Measurements from ENCODE around the gene DDX21. TPM values are rescaled to one million over a fixed set of nuclear protein-coding genes. Genes with fewer than 3 reads are reported as not detected.

DDX21 gene
- total and polyA plus RNA-seq, 2 experiments from 2014 or later: 8.3 to 31.3 TPM

DNA sequence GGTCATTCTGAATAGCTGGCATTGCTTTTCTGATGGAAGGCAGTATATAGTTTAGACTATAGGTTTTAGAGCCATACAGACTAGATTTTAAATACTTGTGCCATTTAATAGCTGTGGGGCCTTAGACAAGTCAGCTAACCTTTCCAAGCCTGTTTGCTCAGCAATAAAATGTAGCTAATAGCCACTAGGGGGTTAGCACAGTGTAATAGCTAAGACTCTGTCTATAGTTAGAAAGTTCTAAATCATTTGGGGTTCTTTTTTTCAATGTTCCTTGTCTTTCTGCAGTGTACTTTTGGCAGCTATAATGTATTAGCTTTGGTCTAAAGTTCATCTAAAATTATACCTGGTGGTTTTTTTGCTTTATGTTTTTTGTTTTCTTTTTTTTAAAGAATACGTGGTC lies 25.1 kb downstream of the DDX21 start:
- H3K36me3 ChIP-seq: peaks cover 44% of the 10 kb centered on the region
- TF ChIP-seq, protein P1, sequence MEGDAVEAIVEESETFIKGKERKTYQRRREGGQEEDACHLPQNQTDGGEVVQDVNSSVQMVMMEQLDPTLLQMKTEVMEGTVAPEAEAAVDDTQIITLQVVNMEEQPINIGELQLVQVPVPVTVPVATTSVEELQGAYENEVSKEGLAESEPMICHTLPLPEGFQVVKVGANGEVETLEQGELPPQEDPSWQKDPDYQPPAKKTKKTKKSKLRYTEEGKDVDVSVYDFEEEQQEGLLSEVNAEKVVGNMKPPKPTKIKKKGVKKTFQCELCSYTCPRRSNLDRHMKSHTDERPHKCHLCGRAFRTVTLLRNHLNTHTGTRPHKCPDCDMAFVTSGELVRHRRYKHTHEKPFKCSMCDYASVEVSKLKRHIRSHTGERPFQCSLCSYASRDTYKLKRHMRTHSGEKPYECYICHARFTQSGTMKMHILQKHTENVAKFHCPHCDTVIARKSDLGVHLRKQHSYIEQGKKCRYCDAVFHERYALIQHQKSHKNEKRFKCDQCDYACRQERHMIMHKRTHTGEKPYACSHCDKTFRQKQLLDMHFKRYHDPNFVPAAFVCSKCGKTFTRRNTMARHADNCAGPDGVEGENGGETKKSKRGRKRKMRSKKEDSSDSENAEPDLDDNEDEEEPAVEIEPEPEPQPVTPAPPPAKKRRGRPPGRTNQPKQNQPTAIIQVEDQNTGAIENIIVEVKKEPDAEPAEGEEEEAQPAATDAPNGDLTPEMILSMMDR (IDR thresholded peaks at IDR 0.05; ENCODE audit: low read depth, low read length): peak; percentile 28

DNA sequence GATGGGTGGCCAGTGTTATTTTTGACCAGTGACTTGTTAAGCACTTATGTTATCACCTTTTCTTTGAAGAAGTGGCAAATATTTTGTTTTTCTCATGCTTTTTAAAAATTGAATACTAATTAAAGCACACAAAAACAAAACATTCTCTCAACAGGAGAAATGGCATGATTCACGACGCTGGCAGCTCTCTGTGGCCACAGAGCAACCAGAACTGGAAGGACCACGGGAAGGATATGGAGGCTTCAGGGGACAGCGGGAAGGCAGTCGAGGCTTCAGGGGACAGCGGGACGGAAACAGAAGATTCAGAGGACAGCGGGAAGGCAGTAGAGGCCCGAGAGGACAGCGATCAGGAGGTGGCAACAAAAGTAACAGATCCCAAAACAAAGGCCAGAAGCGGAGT lies 26.4 kb downstream of the DDX21 start:
- TF ChIP-seq, protein P1 (IDR thresholded peaks at IDR 0.05; ENCODE audit: low read depth, low read length): no peak
- DNase-seq (ENCODE audit: low read depth in 1 of 2, low spot score in 1 of 2): no peak
- Histone ChIP-seq H3K4me1 (ENCODE audit: low read depth) (no peaks in the 10 kb centered on the region), H3K36me3 (peaks cover 38% of the 10 kb centered on the region), H3K27ac (no peak overlapping the region), H3K4me3 (no peak overlapping the region), H3K9me3 (ENCODE audit: low read depth) (no peaks in the 10 kb centered on the region), H3K27me3 (no peaks in the 10 kb centered on the region)

More for the DNA sequence above, 25.1 kb downstream of the DDX21 start:
- Histone ChIP-seq H3K27ac (no peak overlapping the region), H3K4me1 (ENCODE audit: low read depth) (no peaks in the 10 kb centered on the region), H3K9me3 (ENCODE audit: low read depth) (no peaks in the 10 kb centered on the region), H3K4me3 (no peak overlapping the region), H3K27me3 (no peaks in the 10 kb centered on the region)
- DNase-seq (ENCODE audit: low read depth in 1 of 2, low spot score in 1 of 2): peak in 1 of 2 donors; percentile 19

DNA sequence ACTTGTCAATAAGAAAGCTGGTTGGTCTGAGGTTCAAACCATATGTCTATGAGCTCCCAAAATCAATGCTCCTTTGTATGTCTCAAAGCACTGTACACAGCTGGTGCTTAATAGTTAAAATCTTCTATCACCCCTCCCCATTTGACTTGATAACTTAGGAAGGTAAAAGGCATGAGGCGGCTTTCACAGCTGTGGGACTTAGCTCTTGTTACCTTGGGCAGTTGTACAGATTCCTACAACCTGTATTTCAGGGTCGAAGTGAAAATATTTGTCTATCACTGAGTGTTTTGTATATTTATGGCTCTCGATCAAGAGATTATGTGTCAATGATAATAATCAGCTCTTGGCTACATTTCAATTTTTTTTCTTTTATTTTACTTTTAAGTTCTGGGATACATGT lies 31.6 kb downstream of the DDX21 start:
- Histone ChIP-seq H3K4me1 (ENCODE audit: low read depth) (no peaks in the 10 kb centered on the region), H3K27me3 (no peaks in the 10 kb centered on the region), H3K4me3 (no peak overlapping the region), H3K9me3 (ENCODE audit: low read depth) (no peaks in the 10 kb centered on the region), H3K27ac (no peak overlapping the region), H3K36me3 (peaks cover 10% of the 10 kb centered on the region)
- TF ChIP-seq, protein P1 (IDR thresholded peaks at IDR 0.05; ENCODE audit: low read depth, low read length): no peak
- DNase-seq (ENCODE audit: low read depth in 1 of 2, low spot score in 1 of 2): no peak

DNA sequence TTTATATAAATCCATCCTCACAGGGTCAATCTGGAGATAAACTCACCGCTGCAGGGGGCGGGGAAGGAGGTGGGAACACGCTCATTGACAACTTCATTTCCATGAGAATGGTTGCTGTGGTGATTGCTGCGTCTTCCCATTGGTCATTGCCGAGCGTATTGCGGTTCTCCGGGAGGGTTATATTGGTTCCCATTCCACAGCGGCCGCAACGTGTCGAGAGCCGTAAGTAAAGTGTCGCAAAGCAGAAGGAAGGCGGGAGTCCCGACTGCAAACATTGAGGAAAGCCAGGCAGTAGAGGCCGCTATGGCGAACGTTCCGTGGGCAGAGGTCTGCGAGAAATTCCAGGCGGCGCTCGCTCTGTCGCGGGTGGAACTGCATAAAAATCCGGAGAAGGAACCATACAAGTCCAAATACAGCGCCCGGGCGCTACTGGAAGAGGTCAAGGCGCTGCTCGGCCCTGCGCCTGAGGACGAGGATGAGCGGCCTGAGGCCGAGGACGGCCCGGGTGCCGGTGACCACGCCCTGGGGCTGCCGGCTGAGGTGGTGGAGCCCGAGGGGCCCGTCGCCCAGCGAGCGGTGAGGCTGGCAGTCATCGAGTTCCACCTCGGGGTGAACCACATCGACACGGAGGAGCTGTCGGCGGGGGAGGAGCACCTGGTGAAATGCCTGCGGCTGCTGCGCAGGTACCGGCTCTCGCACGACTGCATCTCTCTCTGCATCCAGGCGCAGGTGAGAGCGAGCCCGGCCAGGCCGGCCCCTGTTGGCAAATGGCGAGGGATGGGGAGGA lies 32.8 kb downstream of the DDX21 start, which contains the start of gene KIFBP:
Gene KIFBP, plus strand, starts transcription at position 274 of the 787 bp plus-strand sequence. Its CDS starts 30 bp downstream, at position 304.
- Histone ChIP-seq H3K9me3 (ENCODE audit: low read depth) (no peaks in the 10 kb centered on the region), H3K27me3 (no peaks in the 10 kb centered on the region), H3K27ac (peak within 1 kb of the TSS; percentile 84), H3K4me1 (ENCODE audit: low read depth) (no peaks in the 10 kb centered on the region), H3K36me3 (peaks cover 4% of the 10 kb centered on the region), H3K4me3 (peak within 1 kb of the TSS; percentile 70)
- peak; percentile 97 to 98 for DNase-seq (ENCODE audit: low read depth in 1 of 2, low spot score in 1 of 2)
- TF ChIP-seq, protein P1 (IDR thresholded peaks at IDR 0.05; ENCODE audit: low read depth, low read length): peak; percentile 45

DNA sequence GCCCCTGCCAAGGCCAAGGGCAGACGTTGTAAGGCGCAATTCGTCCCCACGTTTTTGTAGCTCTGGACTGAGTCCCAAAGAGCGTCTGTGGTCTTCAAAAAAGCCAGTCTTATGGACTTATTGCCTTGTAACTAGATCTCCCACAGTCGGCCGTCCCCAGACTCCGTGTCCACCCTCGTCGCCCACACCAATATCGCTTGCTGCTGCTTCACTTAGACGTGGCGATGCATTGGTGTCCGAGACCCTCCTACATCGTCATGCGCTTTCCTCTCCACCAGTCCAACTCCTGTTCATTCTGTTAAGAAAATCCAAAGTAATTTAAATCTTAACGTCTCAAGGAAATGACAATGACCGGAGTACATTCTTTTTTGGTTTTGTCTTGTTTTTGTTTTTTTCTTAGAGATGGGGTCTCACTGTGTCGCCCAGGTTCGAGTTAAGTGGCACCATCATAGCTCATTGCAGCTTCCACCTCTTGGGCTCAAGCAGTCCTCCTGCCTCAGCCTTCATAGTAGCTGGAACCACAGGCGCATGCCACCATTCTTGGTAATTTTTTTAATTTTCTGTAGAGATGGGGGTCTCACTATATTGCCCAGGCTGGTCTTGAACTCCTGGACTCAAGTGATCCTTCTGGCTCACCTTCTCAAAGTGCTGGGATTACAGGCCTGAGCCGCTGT lies 33.5 kb downstream of the DDX21 start:
- DNase-seq (ENCODE audit: low read depth in 1 of 2, low spot score in 1 of 2): peak in 1 of 2 donors; percentile 22
- H3K27me3 ChIP-seq: no peaks in the 10 kb centered on the region
- no peaks in the 10 kb centered on the region for H3K4me1 ChIP-seq (ENCODE audit: low read depth)
- no peaks in the 10 kb centered on the region for H3K9me3 ChIP-seq (ENCODE audit: low read depth)
- TF ChIP-seq, protein P1 (IDR thresholded peaks at IDR 0.05; ENCODE audit: low read depth, low read length): no peak
- H3K27ac ChIP-seq: peak overlapping the region; percentile 84
- H3K36me3 ChIP-seq: peaks cover under 1% of the 10 kb centered on the region
- peak overlapping the region; percentile 70 for H3K4me3 ChIP-seq
